OCI-LY1 (cell line): Measurements from ENCODE around the gene DPP4.

Source experiments
- CTCF ChIP-seq: fragments of 200-600 bp; sonication (generic), shearing (Covaris generic); IDR thresholded peaks from 2 replicates; pipeline ENCODE4 v1.5.1; 2017; ENCODE audit warnings: mild to moderate bottlenecking, antibody characterized with exemption, low read length, moderate library complexity, mixed read lengths
- EZH2 ChIP-seq: fragments of 200-600 bp; sonication (generic), shearing (Covaris generic); IDR thresholded peaks from 2 replicates; pipeline ENCODE4 v1.8.0; 2017; ENCODE audit warnings: borderline replicate concordance, mixed run types, mild to moderate bottlenecking, antibody characterized with exemption, low read length, moderate library complexity, mixed read lengths

GRCh38 chr2:161955211-161955610, 118.8 kb downstream of the DPP4 start:
- TF ChIP-seq CTCF (no peak), EZH2 (no peak)
